ENCODE measurements around the gene INHA.

The INHA gene

DNA sequence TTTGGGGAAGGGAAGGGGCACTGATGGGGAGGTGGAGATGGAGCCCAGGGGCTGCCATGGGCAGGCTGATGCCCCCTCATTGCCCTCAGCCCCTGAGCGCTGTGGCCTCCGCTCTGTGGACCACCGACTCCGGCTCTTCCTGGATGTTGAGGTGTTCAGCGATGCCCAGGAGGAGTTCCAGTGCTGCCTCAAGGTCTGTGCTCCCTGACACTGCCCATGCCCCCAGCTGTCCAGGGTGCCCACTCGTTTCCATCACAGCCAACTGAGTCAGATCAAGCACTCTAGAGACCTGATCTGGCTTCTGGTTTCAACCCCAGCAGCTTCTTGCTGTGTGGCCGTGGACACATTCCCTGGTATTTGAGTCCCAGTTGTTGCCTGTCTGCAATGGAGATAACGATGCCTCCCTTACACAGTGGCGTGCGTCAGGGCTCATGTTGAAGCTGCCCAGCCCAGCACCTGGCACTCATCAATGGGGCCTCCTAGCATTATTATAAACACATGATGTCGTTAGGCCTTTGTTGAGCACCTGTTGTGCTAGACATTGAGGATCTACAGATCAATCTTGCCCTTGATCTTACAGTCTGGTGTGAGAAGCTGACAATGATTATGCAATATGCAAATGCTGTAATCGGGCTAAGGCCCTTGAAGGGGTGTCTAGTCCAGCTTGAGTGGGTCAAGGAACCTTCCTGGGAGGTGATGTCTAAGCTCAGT lies 39.9 kb downstream of the INHA start:
- DNase-seq (ENCODE audit: low read depth) = no peak

GRCh38 chr2:219612577-219613286 lies 40.6 kb downstream of the INHA start:
- no peak for DNase-seq (ENCODE audit: low read depth)

DNA sequence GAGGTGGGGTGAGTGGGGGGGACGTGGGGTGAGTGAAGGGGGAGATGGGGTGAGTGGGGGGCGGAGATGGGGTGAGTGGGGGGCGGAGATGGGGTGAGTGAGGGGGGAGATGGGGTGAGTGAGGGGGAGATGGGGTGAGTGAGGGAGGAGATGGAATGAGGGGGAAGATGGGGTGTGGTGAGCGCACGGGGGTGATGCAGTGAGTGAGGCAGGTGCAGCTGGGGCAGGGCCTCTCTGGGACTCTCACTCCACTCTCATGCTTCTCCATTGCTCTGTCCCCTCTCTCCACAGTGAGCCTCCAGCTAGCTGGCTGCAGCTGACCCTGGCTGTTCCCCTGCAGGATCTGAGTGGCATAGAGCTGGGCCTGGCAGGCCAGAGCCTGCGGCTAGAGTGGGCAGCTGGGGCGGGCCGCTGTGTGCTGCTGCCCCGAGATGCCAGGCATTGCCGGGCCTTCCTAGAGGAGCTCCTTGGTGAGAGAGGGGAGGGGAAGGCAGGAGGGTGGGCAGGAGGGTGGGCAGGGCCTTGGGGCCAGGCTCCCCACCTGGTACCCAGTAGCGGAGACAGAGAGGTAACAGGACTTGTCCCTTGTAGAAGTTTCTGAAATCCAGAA lies 41.5 kb downstream of the INHA start:
- DNase-seq (ENCODE audit: low read depth) = no peak

DNA sequence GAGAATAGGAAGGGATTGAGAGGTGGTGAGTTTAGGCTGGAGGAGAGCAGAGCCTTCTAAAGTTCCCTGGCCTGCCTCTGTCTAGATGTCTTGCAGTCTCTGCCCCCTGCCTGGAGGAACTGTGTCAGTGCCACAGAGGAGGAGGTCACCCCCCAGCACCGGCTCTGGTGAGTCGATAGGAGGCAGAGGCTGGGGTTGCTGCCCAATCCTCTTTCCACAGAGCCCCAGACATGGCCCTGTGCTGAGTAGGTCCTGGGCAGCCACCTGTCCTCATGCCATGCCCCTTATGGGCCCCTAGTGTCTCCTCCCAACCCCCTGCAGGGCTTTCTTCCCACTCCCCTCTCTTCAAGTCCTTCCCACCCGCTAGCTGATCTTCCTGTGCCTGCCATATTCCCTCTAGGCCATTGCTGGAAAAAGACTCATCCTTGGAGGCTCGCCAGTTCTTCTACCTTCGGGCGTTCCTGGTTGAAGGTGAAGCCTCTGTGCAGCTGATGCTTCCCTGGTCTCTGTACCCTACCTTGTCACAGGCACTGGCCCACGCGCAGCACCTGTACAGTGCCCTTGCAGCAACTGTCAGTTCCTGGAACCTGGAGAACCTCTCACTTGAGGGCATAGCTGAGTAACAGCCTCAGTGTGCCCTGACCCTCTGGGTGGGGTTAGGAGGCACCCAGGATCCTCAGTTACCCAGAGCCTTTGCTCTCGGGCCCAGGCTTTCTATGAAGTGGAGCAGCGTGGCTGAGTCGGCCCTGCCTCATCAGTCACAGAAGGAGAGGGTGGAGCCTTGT lies 42.2 kb downstream of the INHA start:
- no peak for DNase-seq (ENCODE audit: low read depth)

DNA sequence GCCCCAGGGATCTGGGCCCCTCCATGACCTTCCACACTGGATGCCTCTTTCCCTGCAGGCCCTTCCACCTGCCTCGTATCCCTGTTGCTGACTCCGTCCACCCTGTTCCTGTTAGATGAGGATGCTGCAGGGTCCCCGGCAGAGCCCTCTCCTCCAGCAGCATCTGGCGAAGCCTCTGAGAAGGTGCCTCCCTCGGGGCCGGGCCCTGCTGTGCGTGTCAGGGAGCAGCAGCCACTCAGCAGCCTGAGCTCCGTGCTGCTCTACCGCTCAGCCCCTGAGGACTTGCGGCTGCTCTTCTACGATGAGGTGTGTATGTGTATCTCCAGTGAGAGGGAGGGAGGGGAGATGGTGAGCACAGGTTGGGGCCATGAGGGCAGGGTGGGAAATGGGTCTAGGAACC lies 42.9 kb downstream of the INHA start:
- no peak for DNase-seq (ENCODE audit: low read depth)

DNA sequence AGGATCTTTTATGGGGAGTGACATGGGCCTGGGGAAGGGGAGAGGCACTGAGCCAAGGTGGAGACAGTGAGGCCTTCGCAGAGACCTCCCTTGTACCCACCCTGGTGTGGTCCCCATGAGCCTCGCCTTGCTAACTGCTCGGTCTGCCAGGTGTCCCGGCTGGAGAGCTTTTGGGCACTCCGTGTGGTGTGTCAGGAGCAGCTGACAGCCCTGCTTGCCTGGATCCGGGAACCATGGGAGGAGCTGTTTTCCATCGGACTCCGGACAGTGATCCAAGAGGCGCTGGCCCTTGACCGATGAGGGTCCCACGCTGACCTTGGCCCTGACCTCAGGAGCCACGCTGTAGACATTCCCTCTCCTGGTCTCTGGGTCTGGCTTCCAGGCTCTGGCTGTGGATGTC lies 43.8 kb downstream of the INHA start:
- no peak for DNase-seq (ENCODE audit: low read depth)

DNA sequence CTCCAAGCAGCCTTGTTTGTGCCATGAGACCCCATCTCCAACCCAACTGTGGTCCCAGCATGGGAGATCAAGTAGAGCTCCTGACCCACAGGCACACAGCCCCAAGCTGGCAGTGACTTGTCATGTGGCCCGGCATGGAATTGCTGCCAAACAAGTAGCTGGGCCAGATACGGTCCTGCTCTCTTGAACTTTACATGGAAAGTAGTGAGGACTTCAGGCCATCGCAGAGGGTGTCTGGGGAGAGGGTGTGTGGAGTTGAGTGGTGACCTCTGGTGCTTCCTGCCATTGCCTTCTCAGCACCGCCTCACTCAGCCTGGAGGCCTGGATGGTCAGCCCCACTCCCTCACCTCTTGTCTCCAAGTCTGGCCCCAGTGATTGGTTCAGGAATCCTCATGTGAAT lies 44.4 kb downstream of the INHA start:
- no peak for DNase-seq (ENCODE audit: low read depth)

DNA sequence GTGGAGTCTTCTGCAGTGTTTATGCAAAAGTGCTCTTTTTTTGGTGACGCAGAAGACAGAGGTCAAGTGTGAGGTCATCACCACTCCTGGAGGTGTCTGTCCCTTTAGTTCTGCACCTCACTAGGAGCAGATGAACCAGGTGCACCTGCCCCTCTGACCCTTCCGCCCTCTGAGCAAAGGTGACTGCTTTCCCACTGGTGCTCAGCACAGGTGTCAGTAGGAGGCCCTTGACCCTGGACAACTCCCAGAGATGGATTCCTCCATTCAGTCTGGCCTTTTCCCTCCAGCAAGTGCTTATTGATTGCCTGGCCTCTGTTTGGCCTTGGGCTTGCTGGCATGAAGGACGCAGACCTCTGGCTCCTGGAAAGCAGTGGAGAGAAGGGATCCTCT lies 46.6 kb downstream of the INHA start:
- DNase-seq (ENCODE audit: low read depth) = no peak

DNA sequence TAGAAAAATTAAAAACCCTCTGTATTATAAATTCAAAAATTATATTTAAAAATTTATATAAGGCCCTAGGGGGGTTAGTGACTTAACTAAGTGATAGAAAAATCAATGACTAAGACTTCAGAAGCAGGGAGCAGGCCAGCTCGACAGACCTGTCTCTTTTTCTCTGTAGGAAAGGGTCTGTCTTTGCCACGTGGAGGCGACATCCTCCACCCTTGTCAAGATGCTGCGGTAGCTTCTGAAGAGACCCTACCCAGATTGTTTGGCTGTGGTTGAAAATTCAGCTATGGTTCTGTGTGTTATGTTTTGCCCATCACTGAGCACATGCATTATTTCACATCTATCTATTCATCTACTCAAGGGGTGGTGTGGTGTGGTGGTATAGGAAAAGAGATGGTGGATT lies 47.1 kb downstream of the INHA start:
- DNase-seq (ENCODE audit: low read depth) = no peak

DNA sequence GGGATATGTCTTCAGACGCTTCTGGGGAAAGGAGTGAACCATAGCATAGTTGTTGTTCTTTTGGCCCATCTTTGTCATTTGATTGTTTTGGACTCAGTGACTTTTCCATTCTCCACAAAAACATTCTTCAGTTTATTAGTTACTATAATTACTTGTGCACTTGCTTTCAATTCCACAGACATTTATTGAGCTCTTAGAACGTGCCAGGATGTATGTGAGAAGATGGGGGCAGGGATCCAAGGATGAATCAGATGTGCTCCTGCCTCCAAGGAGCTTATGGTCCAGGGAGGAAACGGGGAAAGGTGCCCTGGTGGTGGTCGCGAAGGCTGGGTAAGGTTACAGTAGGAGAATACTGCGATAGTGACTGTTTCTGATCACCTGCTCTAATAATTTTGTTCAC lies 48.4 kb downstream of the INHA start:
- DNase-seq (ENCODE audit: low read depth) = no peak

GRCh38 chr2:219621935-219622334 lies 49.8 kb downstream of the INHA start:
- no peak for DNase-seq (ENCODE audit: low read depth)

DNA sequence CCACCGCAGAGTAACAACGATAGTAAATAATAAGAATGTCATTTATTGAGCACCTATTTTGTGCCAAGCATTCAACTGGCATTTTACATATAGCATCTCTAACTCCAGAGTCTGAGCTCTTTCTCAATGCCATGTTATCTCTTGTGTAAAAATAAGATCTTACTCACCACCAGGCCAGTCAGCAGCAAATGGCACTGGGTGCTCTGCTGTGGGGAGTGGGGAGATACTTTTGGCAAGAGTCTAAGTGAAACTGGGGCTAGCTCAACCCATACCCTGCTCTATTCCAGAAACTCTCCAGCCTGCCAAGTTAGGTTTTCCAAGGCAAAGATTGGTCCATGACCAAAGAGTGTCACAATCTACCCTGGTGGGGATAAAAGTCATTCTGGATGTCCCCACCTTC lies 50.4 kb downstream of the INHA start:
- DNase-seq (ENCODE audit: low read depth) = no peak

GRCh38 chr2:219624565-219624964 lies 52.5 kb downstream of the INHA start:
- DNase-seq (ENCODE audit: low read depth) = no peak

GRCh38 chr2:219625179-219625578 lies 53.1 kb downstream of the INHA start:
- DNase-seq (ENCODE audit: low read depth) = no peak
